PC-3 (cell line): Measurements from ENCODE around the gene SLC7A4. TPM values are rescaled to one million over a fixed set of nuclear protein-coding genes. Genes with fewer than 3 reads are reported as not detected.

Source experiments
- ATAC-seq: fragments of 200-7000 bp; cut with Tn5 transposase; 2 replicates; pipeline ENCODE4 v1.9.1; 2020; ENCODE audit warnings: mild to moderate bottlenecking, moderate library complexity
- BruUV-seq: library from RNA; stranded (reverse); fragments of 400-500 nt; replicated peaks from 2 replicates; lab custom pipeline; 2021; lab: Mats Ljungman, UMichigan
- CTCF ChIA-PET: fragments of 300-600 bp; sonication (Branson Sonifier 250); formaldehyde crosslinking; loops from one replicate; lab custom pipeline; 2022; ENCODE audit warnings: antibody characterized with exemption; lab: Charles Lee
- POLR2A ChIA-PET: fragments of 300-600 bp; sonication (Branson Sonifier 250); formaldehyde crosslinking; loops from one replicate; lab custom pipeline; 2022; ENCODE audit warnings: antibody characterized with exemption; ENCODE audit not compliant: unreplicated experiment; lab: Charles Lee
- DNase-seq: peaks from one replicate; pipeline ENCODE4 v3.0.0-alpha.2; 2015
- H2AFZ ChIP-seq: fragments of 300-600 bp; sonication (generic); 2 replicates; pipeline ENCODE4 v1.6.0; 2016; ENCODE audit warnings: antibody characterized with exemption, low read length
- H3F3A ChIP-seq: fragments of 300-600 bp; sonication (generic); one replicate; pipeline ENCODE4 v1.6.0; 2017; ENCODE audit warnings: antibody characterized with exemption, low read length, control low read depth, mild to moderate bottlenecking; ENCODE audit not compliant: unreplicated experiment
- H3K27ac ChIP-seq: fragments of 300-600 bp; sonication (generic); 2 replicates; pipeline ENCODE4 v1.5.1; 2016; ENCODE audit warnings: mild to moderate bottlenecking, low read length
- H3K27me3 ChIP-seq: fragments of 300-600 bp; sonication (generic); 2 replicates; pipeline ENCODE4 v1.6.1; 2016; ENCODE audit warnings: low read length, mixed read lengths
- H3K36me3 ChIP-seq: fragments of 300-600 bp; sonication (generic); 2 replicates; pipeline ENCODE4 v1.6.1; 2016; ENCODE audit warnings: low read depth, mixed run types, low read length, mixed read lengths
- H3K4me1 ChIP-seq: fragments of 300-600 bp; sonication (generic); 2 replicates; pipeline ENCODE4 v1.5.1; 2016; ENCODE audit warnings: low read length; ENCODE audit not compliant: insufficient read depth
- H3K4me2 ChIP-seq: fragments of 300-600 bp; sonication (generic); 2 replicates; pipeline ENCODE4 v1.6.0; 2016; ENCODE audit warnings: low read length
- H3K4me3 ChIP-seq: fragments of 300-600 bp; sonication (generic); 2 replicates; pipeline ENCODE4 v1.5.1; 2016; ENCODE audit warnings: mild to moderate bottlenecking, low read length, mixed read lengths
- H3K79me2 ChIP-seq: fragments of 300-600 bp; sonication (generic); 2 replicates; pipeline ENCODE4 v1.6.1; 2017; ENCODE audit warnings: low read length, mixed read lengths
- H3K9ac ChIP-seq: fragments of 300-600 bp; sonication (generic); 2 replicates; pipeline ENCODE4 v1.6.0; 2016; ENCODE audit warnings: mild to moderate bottlenecking, low read length
- H3K9me2 ChIP-seq: fragments of 300-600 bp; sonication (generic); replicated peaks from 2 replicates; pipeline ENCODE4 v1.6.1; 2016; ENCODE audit warnings: mixed run types, low read length, mixed read lengths
- H3K9me3 ChIP-seq: fragments of 300-600 bp; sonication (generic); 2 replicates; pipeline ENCODE4 v1.6.1; 2016; ENCODE audit warnings: low read length, mixed read lengths
- H4K20me1 ChIP-seq: fragments of 300-600 bp; sonication (generic); 2 replicates; pipeline ENCODE4 v1.6.1; 2016; ENCODE audit warnings: low read length, mixed read lengths
- EZH2 ChIP-seq: fragments of 300-600 bp; sonication (generic); IDR thresholded peaks from one replicate; pipeline ENCODE4 v1.6.1; 2017; ENCODE audit warnings: antibody characterized with exemption, mild to moderate bottlenecking, low read length; ENCODE audit not compliant: unreplicated experiment
- EZH2phosphoT487 ChIP-seq: fragments of 300-600 bp; sonication (generic); IDR thresholded peaks from 2 replicates; pipeline ENCODE4 v1.6.1; 2018; ENCODE audit warnings: mild to moderate bottlenecking, antibody characterized with exemption, low read length, borderline replicate concordance
- intact Hi-C: fragments of 100-400 bp; cut with micrococcal nuclease; formaldehyde crosslinking; loops from 2 replicates; pipeline ENCODE4 v1.9.0; 2023
- total RNA-seq: library from RNA; depleted of rRNA; stranded (reverse); fragments of >200 nt; gene quantifications from 2 replicates; pipeline ENCODE4 v1.2.3, GENCODE V29; 2014
- TF ChIP-seq, protein P1 (sequence below): fragments of 300-600 bp; sonication (generic); conservative IDR thresholded peaks from 2 replicates; pipeline ENCODE4 v1.5.1; 2017; ENCODE audit warnings: antibody characterized with exemption, low read depth, mild to moderate bottlenecking, low read length

Gene SLC7A4
- total RNA-seq, 1 experiment from 2014 or later, result not detected

DNA sequence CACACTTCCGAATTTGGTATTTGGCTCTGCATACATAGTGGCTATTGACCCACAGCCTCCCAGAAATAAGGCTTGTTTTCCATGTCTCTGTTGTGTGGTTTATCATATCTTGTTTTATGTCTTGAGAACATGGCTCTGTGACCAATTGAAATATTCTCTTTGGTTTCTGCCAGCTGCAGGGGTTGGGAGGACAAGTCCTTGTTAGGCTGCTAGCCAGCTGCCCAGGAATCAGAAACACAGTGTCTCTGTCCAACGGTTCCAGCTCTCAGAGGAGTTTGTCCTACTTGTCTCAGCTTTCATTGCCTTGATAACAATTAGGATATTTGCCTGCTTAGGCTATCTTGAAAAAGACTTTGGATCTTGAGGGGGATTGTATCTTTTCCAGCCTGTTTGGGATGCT lies 6.0 kb upstream of the SLC7A4 start:
- Histone ChIP-seq H3K79me2 (no peaks in the 10 kb centered on the region), H3K9me3 (no peaks in the 10 kb centered on the region), H3K27me3 (no peaks in the 10 kb centered on the region), H3K4me2 (no peak overlapping the region), H3K9me2 (no peaks in the 10 kb centered on the region), H3K4me3 (no peak overlapping the region), H2AFZ (no peak overlapping the region), H3K36me3 (no peaks in the 10 kb centered on the region), H3K9ac (no peak overlapping the region), H4K20me1 (no peaks in the 10 kb centered on the region), H3K27ac (no peak overlapping the region), H3F3A (no peaks in the 10 kb centered on the region), H3K4me1 (0 out of 2 replicates have a peak, but pooled peaks cover 1% of the 10 kb centered on the region)
- DNase-seq, result no peak
- ChIA-PET POLR2A (no interaction called here), CTCF (no interaction called here)
- BruUV-seq, result no TSS peak
- intact Hi-C loops, result no loop called here
- ATAC-seq, result no peak
- TF ChIP-seq, protein P1, sequence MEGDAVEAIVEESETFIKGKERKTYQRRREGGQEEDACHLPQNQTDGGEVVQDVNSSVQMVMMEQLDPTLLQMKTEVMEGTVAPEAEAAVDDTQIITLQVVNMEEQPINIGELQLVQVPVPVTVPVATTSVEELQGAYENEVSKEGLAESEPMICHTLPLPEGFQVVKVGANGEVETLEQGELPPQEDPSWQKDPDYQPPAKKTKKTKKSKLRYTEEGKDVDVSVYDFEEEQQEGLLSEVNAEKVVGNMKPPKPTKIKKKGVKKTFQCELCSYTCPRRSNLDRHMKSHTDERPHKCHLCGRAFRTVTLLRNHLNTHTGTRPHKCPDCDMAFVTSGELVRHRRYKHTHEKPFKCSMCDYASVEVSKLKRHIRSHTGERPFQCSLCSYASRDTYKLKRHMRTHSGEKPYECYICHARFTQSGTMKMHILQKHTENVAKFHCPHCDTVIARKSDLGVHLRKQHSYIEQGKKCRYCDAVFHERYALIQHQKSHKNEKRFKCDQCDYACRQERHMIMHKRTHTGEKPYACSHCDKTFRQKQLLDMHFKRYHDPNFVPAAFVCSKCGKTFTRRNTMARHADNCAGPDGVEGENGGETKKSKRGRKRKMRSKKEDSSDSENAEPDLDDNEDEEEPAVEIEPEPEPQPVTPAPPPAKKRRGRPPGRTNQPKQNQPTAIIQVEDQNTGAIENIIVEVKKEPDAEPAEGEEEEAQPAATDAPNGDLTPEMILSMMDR, result no peak
- TF ChIP-seq EZH2phosphoT487, result no peak

DNA sequence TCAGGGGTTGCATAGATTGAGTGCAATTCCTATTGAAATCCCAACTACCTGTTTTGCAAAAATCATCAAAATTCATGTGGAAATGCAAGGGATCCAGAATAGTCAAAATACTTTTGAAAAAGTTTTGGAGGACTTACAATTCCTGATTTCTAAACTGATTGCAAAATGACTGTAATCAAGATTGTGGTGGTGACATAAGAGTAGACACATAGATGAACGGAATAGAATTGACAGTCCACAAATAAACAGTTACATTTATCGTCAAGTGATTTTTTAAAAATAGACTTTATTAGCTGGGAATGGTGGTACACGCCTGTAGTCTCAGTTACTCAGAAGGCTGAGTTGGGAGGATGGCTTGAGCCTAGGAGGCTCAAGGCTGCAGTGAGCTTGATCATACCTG lies 2.6 kb upstream of the SLC7A4 start:
- H3K27ac ChIP-seq, result no peak overlapping the region
- no peaks in the 10 kb centered on the region for H3K79me2 ChIP-seq
- H3K4me1 ChIP-seq, result no peaks in the 10 kb centered on the region
- no TSS peak for BruUV-seq
- intact Hi-C loops, result no loop called here
- no peak for TF ChIP-seq EZH2
- DNase-seq (no peak), ATAC-seq (no peak)
- no peaks in the 10 kb centered on the region for H3F3A ChIP-seq
- H4K20me1 ChIP-seq, result no peaks in the 10 kb centered on the region
- H3K27me3 ChIP-seq, result no peaks in the 10 kb centered on the region
- no peak overlapping the region for H3K4me3 ChIP-seq
- H3K36me3 ChIP-seq, result no peaks in the 10 kb centered on the region
- H2AFZ ChIP-seq, result no peak overlapping the region
- ChIA-PET CTCF (no interaction called here), POLR2A (no interaction called here)
- H3K9ac ChIP-seq, result no peak overlapping the region
- H3K4me2 ChIP-seq, result no peak overlapping the region
- H3K9me2 ChIP-seq, result no peaks in the 10 kb centered on the region
- no peaks in the 10 kb centered on the region for H3K9me3 ChIP-seq

DNA sequence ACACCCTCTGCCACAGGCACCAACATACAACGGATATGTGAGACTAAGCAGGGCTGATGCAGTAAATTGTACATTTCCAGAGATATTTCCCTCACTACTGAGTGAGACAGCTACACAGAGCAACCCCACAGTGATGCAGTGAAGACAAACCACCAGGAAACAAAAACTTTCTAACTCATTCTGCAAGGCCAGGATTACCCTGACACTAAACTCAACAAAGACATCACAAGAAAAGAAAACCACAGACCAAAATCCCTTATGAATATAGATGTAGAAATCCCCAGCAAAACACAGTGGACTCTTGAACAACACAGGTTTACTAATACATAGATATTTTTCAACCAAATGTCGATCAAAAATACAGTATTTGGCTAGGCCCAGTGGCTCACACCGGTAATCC lies 1.5 kb upstream of the SLC7A4 start:
- H3K4me3 ChIP-seq, result no peak overlapping the region
- no peak overlapping the region for H3K27ac ChIP-seq
- no peak overlapping the region for H3K4me2 ChIP-seq
- ChIA-PET POLR2A (no interaction called here), CTCF (no interaction called here)
- no peaks in the 10 kb centered on the region for H3K36me3 ChIP-seq
- no peaks in the 10 kb centered on the region for H4K20me1 ChIP-seq
- DNase-seq, result no peak
- TF ChIP-seq EZH2, result no peak
- no peak for TF ChIP-seq EZH2phosphoT487
- TF ChIP-seq, protein P1, result no peak
- no peaks in the 10 kb centered on the region for H3K9me3 ChIP-seq
- H3K4me1 ChIP-seq, result no peaks in the 10 kb centered on the region
- H3K9me2 ChIP-seq, result no peaks in the 10 kb centered on the region
- no peaks in the 10 kb centered on the region for H3K27me3 ChIP-seq
- BruUV-seq, result no TSS peak
- H3K79me2 ChIP-seq, result no peaks in the 10 kb centered on the region
- no peak for ATAC-seq
- intact Hi-C loops, result no loop called here
- H3K9ac ChIP-seq, result no peak overlapping the region
- no peak overlapping the region for H2AFZ ChIP-seq
- H3F3A ChIP-seq, result no peaks in the 10 kb centered on the region
